Globus pallidus (tissue), 1 donor: ENCODE data around the gene TMCO5A.

Experiments
- DNase-seq: peaks from one replicate; pipeline ENCODE4 v3.0.0-alpha.2; 2015; ENCODE audit warnings: low spot score

The TMCO5A gene

DNA sequence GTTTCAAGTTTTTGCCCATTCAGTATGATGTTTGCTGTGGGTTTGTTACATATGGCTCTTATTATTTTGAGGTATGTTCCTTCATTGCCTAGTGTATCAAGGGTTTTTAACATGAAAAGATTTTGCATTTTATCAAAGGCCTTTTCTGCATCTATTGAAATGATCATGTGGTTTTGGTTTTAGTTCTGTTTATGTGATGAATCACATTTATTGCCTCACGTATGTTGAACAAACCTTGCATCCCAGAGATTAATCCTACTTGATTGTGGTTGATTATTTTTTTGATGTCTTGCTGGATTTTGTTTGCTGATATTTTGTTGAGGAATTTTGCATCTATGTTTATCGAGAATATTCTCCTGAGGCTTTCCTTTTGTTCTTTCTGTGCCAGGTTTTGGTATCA lies 39.4 kb downstream of the TMCO5A start:
- DNase-seq, result no peak

DNA sequence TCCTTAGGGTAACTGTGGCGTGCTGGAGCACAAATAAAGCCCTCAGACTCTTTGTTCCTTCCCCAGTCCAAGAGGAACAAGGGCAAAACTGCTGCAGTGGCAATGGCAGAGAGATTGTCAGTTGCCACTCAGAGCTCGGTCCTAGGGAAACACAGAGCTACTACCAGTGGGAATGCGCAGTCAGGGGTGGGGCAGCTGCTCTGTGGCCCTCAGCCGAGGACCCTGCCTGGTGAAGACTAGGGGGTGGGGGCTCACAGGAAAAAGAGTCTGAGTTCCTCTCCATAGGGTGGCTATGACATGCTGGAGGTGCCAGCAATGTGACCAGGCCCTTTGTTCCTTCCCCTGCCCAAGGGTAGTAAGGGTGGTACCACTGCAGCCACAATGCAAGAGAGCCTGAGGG lies 43.8 kb downstream of the TMCO5A start:
- no peak for DNase-seq

DNA sequence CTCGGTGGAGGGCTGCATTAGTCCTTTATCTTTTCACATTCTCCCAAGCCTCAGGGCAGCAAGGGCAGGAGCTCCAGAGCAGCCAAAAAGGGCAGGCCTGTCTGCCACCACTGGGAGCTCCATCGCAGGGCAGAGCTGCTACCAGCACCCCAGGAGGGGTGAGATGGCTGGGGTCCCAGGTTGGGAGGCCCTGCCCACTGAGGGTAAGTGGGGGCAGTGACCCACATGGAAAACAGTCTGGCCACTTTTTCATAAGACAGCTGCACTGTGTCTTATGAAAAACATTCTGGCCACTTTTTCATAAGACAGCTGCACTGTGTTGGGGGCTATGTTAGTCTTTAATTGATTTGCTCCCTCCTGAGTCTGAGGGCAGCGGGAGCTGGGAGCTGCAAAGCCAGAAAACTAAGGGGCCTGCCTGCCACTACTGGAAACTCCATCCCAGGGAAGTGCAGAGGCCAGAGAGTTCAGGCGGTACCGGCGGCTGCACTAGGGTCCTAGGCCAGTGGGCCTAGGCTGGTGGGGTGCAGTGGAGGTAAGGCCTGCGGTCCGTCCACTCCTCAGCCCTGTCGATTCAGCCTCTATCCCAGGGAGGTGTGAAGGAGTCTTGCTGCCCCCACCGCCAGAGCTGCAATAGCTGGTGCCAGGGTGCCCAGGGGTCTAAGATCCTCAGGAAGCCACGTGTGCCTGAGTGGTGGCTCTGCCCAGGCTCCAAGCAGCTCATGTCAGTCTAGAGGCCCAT lies 45.4 kb downstream of the TMCO5A start:
- no peak for DNase-seq

- DNase-seq, result no peak
Observed at GRCh38 chr15:37981201-37981600, 46.8 kb downstream of the TMCO5A start.

DNA sequence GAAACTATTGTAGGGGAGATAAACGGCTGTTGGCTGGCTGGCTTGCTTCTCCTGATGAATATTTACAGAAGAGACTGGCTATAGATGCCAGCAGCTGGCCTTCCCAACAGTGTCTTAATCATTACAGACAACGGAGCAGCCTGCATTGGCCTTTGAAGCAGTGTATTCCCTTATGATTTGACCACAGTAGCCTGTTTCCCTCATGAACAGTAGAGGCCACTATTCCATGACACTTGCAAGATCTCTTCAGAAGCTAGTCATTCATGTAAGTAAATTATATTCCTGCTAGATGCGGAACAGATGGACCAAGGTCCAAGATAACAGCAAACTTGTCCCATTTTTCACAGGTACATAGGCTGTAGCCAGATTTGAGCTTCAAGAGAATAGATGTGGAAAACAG lies 47.3 kb downstream of the TMCO5A start:
- DNase-seq, result peak; percentile 38

DNA sequence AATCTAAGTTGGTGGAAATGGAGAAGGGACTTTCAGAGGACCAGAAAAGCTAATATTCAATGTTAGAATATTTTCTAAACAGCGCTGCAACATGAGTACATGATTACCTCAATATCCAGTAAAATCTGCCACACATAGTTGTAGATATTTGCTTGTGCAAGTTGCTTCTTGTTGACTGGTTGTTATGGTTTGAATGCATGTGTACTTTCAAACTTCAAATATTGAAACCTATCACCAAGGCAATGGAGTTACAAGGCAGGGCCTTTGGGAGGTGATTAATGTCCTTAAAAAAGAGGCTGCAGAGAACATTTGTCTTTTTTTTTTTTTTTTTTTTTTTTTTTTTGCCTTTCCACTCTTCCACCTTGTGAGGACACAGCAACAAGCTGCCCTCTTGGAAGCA lies 49.9 kb downstream of the TMCO5A start:
- DNase-seq, result no peak

DNA sequence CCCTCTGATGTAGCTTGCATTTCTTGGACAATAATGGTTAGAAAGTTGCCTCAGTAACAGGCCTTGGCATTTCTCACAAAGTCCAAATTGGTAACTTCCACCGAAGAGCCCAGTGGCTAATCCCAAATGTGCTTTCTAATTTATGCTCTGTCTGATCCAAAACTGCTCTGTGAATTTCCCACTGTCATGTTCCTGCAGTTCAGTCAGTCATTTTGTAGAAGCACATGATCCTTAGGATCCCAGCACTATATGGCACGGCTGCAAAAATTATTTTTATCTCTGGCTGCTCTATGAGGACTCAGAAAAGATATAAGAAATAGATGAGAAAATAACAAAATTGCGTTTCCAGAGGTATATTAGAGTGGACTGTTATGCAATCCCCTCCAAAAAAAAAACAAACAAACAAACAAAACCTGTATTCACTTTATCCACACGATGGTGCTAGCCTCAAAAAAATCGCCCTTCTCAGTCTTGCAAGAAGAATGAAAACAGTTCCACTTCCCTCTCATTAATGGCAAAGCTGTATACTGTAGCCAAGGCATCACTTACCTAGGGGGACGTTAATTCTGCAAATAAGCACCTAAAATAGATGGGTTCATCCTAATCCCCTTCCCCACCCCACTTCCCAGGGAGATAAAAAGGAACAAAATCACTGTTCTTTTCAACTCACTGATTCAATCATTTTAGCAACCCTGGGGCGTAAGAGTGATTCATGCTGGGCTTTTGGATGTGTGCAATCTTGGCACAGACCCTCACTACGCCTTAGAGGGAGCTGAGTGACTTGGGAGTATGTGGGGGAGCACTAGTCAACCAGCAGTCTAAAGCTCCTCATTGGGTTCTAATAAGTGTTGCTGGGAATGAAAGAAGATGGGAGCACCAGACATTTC lies 61.3 kb downstream of the TMCO5A start:
- peak; percentile 83 for DNase-seq
